SK-N-DZ (cell line): Measurements from ENCODE around the gene SCUBE3.

Source experiments
- DNase-seq: peaks from one replicate; pipeline ENCODE4 v3.0.0-alpha.2; 2015; ENCODE audit warnings: low spot score

The SCUBE3 gene

DNA sequence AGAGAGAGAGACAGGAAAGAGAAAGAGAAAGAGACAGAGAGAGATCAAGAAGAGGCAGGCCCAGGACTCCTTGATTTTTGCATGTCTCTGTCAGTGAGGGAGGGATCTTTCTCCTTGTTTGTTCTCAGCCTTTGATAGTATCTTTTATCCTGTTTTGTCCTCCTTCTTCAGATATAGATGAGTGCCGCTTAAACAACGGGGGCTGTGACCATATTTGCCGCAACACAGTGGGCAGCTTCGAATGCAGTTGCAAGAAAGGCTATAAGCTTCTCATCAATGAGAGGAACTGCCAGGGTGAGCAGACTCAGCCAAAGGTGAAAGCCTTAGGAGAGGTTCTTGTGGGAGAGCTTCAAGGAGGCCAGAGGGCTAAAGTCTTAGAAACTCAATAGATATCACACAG lies 25.8 kb downstream of the SCUBE3 start:
- DNase-seq: no peak

DNA sequence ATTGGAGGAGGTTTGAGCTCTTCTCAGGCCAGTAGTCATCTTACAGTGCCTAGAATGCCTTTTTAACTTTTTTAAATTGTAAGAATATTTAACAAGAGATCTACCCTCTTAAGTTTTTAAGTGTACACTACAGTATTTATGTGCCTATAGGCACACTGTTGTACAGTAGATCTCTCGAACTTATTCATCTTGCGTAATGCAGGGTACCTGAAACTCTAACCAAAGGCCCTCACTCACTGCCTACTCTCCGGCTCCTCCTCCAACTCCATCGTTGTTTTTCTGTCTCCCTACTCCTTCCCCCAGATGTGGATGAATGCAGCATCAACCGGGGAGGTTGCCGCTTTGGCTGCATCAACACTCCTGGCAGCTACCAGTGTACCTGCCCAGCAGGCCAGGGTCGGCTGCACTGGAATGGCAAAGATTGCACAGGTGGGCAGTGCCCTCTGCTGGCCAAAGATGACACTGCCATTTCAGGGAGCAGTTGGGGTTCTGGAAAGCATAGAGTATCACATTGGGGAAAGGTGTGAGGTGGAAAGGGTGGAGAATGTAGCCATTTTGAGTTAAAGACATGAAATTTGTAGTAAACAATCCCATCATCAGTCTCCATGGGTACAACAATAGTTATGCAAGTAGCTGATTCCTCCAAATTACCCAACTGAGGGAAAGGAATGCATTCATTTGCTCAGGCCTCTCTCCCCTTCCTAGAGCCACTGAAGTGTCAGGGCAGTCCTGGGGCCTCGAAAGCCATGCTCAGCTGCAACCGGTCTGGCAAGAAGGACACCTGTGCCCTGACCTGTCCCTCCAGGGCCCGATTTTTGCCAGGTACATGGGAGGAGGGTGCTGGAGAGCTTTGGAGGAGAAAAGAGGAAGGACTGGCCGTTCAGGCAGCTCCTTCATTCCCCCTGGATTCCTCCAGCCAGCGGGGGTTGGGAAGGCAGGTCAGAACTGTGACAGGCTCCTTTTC lies 27.4 kb downstream of the SCUBE3 start:
- peak; percentile 59 for DNase-seq

DNA sequence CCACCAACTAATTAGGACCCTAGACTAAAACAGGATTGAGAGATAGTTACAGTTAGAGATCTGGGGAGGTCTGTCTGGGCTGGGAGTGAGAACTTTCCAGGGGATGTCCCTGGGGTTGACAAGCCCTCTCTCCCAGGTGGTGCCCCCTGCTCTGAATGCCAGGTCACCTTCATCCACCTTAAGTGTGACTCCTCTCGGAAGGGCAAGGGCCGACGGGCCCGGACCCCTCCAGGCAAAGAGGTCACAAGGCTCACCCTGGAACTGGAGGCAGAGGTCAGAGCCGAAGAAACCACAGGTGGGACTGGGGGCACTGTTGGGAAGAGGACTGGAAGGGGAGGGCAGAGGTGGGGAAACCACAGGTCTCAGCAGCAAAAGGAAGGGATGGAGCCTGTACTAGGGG lies 28.7 kb downstream of the SCUBE3 start:
- DNase-seq: no peak

DNA sequence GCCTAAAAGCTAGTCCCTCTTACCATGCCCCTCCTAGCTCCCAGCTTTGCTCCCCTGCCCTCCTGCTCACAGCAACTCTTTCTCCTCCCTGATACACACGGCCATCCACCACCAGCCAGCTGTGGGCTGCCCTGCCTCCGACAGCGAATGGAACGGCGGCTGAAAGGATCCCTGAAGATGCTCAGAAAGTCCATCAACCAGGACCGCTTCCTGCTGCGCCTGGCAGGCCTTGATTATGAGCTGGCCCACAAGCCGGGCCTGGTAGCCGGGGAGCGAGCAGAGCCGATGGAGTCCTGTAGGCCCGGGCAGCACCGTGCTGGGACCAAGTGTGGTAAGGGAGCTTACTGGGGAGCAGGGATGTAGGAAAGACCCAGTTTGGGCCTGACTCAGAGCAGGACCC lies 29.1 kb downstream of the SCUBE3 start:
- no peak for DNase-seq

DNA sequence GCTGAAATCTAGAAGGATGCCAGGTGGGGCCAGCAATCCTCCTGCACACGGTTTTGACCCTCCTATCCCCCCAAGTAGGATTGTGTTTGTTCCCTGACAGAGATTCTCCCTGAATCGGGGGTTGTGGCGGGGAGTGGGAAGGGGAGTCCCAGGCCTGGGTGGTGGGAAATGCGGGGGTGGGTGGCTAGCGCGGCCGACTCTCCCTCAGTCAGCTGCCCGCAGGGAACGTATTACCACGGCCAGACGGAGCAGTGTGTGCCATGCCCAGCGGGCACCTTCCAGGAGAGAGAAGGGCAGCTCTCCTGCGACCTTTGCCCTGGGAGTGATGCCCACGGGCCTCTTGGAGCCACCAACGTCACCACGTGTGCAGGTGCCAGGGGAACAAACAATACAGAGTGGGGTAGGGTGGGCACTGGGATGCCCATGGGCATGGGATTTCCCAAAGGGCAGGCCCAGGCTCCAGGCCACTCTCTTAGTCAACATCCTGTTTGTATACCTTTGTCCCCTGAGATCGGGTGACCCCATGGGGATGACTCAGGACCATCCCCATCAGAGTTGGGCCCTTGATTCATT lies 29.7 kb downstream of the SCUBE3 start:
- DNase-seq: no peak

DNA sequence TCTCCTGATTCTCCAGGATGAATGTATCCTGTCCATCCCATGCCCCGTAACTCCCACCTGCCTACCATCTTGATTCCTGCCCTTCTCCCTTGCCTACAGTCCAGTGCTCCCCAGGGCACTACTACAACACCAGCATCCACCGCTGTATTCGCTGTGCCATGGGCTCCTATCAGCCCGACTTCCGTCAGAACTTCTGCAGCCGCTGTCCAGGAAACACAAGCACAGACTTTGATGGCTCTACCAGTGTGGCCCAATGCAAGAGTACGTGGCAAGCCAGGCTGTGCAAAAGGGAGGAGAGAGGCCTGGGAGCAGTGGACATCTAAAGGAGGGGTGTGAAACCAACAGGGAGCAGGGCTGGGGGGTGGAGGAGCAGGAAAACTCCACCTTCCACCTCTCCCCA lies 30.8 kb downstream of the SCUBE3 start:
- DNase-seq: no peak

DNA sequence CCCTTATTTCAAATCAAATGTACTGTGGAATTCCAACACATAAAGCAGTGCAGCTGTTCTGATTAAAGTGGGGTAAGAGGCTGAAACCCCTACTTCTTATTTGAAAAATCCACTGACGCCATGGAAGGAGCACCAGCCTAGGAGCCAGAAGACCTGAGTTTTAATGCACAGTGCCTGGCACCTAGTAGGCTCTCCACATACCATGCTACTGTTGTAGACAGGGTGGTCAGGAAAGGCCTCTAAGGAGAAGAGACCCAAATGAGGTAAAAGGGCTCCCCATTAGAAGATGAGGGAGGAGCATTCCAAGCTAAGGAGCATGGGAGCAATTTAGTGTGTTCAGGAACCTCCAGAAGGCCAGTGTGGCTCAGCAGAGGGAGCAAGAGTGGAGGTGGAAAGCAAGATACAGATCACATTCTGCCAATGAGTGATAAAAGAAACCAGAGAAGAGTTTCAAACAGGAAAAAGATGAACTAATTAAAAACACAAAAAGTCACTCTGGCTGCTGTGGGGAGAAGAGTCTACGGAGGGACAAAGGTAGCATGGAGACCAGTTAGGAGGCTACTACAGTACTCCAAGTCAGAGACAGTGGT lies 34.0 kb downstream of the SCUBE3 start:
- DNase-seq: no peak

DNA sequence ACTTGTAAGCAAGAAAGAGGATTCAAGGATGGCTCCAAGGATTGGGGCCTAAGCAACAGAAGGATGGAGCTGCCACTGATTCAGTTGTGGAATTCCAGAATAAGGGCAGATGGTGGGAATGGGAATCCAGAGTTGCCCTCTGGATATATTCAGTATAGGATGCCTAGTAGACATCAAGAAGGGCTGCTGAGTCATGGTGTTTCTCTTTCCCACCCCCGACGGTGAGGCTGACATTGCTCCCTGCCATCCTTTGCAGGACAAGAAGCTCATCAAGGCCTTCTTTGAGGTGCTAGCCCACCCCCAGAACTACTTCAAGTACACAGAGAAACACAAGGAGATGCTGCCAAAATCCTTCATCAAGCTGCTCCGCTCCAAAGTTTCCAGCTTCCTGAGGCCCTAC lies 34.5 kb downstream of the SCUBE3 start:
- no peak for DNase-seq

DNA sequence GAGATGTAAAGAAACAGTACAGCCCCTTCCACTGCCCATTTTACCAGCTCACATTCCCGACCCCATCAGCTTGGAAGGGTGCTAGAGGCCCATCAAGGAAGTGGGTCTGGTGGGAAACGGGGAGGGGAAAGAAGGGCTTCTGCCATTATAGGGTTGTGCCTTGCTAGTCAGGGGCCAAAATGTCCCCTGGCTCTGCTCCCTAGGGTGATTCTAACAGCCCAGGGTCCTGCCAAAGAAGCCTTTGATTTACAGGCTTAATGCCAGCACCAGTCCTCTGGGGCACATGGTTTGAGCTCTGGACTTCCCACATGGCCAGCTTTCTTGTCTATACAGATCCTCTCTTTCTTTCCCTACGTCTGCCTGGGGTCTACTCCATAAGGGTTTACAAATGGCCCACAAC lies 35.2 kb downstream of the SCUBE3 start:
- no peak for DNase-seq

DNA sequence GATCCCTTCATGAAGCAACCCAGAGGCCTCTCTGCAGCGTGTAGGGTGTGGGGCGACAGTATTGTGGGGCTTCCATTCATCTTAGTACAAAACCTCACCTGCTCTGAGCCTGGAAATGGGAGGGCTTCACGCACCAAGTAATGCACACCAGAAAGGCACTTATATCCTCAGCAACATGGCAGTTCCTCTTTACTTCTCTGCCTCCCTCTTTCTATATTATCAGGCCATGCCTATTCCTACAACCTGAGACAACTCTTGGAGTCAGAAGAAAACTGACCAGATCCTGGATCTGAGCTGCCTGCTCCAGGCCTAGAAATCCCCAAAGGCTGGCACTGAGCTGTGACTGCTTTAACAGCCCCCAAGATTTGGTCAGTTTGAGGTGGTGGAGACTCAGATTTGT lies 38.2 kb downstream of the SCUBE3 start:
- no peak for DNase-seq

DNA sequence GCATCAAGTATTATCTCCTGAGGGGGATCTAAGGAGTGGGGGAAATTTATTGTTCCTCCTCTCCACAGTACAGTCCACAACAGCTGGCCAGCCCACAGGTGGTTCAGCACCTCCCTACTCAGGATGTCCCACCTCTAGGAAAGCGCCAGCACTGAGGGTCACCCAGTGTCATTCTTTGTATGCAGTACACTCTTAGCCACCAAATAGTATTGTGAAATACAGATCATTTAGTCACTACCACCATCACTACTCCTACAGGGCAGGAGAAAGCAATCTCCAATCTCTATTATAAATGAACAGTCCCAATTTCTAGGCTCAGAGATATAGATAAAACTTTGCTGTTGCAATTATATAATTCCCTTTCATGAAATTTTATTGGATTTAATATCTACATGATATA lies 39.5 kb downstream of the SCUBE3 start:
- DNase-seq: no peak

DNA sequence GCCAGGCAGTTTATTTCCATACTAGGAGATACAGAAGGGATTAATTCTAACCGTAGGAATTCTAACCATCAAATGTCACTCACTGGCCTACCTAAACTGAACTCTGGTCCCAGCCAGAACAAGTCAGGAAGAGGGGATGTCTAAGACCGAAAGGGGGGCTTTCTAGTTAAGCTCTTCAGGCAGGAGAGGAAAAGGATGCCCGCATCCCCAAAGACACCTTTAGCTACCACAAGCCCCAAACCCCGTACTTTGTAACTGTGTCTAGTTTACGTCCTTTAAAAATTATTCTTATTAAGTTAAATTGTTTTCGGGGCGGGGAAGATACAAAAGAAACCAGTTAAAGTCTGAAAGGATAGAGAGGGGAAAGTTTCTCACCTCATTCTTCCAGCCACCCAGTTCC lies 44.6 kb downstream of the SCUBE3 start:
- DNase-seq: no peak

DNA sequence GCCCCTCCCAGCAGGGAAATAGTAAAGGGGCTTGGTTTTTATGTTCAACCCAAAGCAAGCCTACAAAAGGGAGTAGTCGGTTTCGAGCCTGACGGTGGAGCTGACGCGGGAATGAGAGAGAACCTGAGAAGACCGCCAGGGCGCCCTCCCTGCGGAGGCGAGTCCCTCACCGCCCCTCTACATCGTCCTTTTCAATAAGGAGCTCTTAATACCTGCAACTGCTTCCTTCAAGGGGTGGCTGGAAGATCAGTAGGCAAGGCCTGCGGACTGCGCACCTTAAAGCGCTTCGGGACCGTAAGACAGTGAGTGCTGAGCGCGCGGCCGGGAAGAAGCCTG lies 45.1 kb downstream of the SCUBE3 start:
- no peak for DNase-seq

DNA sequence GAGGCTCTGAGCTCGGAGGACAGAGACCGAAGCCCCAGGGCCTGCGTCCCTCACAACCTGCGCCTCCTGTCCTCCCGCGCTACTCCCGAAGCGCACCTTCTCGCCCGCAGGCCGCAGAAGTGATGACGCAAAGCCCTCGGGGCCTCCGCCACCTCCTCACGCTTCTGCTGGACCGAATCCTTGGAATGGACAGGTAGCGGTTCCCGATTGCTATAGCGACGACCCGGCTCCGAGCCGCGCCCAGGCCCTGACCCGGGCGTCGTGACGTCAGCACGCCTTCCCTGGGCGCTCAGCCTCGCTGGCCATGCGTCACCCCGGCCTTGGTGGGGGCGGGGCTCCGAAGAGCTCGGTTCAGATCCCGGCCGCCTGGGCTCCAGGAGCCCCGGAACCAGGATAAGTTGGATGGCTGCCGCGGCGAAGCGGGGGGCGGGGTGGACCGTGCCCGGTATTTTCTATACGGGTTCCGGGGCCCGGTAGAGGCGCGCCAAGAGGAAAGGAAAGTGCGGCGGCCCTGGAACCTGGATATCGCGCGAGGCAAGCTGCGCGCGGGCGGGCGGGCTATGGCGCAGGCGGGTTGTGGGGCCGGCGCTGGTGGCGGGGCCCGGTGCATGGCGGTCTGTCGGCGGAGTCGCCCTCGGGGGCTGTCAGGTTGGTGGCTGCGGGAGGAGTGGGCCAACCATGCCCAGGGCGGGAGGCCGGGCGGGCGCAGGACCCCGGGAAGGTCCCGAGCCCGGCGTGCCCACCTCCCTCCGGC lies 45.6 kb downstream of the SCUBE3 start, which contains the start of gene ZNF76:
Gene ZNF76 (plus strand): TSS at position 542 of the 754 bp plus-strand sequence. CDS start 21,417 bp downstream, outside the sequence.
- peak; percentile 97 for DNase-seq

DNA sequence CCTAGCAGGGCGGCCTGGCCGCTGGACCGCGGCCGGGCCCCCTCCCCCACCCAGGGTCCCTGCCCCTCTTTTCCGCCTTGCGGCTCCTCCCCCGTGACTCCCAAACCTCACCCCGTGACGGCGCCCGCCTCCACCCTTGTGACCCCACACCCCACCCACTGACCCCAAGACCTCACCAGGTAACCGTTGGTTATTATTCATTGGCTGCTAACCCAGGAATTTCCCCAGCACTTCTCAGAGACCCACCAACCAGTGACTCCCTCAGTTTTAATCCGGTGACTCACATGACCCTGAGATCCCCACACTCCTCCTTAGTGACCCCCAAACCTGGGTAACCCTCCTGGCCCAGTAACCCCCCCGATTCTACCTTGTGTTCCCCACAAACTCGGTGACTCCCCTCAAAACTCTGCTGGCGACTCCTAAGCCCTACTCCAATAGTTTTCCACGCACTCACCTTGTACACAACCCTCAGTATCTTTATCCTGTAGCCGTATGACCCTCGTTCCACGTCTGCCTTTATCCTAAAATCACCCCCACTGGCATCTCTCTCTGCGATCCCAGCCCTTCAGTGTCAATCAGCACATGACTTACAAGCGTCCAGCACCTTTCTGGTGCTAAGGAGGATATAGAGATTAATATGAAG lies 46.3 kb downstream of the SCUBE3 start:
- no peak for DNase-seq

DNA sequence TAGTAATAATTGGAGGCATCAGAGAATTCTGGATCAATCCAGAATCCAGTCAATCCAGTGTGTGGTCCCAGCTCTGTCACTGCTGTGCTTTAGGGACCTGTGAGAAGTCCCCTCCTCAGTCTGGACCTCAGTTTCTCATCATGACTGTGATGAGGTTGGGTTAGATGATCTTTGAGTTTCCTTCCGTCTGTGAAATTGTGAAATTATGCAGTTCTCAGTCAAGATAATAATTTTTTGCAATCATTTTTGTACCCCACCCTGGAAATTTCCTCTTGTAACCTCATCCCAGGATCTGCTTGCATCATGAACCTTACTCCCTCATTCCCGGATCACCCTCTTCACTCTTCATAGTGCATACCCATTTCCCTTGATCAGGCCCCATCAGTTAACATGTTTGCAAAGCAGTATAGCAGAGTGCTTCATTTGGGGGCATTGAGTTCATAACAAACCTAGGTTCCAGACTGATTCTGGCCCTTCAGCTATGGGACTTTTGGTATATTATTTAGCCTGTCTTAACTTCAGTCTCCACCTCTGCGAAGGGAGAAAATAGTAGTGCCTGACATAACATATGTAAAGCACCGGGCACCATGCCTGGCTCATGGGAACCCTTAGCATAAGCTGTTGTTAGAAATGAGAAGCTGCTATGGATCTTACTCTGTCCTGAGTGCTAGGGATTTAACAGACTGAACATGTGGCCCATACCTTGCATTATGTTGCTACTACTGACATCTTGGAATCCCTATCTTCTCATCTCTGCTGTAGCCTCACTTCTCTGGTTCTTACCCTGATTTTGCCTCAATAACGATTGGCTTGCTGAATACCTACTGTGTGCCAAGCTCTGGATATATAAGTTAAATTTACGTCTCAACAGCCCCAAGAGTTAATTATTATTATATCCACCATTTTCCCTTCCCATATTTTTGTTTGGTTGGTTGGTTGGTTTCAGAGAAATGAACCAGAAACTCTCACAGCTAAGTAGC lies 47.1 kb downstream of the SCUBE3 start:
- no peak for DNase-seq

DNA sequence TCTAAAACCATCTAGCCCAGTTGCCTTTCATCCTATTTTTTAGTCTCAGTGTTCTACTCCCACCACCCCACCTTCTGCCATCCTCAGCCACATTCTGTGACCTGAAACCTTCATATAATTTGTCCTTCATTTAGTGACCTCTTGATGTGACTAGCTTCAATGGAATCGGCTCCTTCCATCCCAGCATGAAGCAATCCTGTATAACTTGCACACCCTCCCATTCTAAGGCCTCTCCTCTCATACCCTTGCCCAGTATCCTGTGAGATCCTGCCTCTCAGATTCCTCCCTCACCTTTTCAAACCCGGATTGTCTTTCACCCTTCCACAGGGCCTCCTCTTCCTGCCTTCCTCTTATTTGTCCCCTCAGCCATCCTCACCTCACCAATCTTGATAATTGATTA lies 48.8 kb downstream of the SCUBE3 start:
- no peak for DNase-seq

DNA sequence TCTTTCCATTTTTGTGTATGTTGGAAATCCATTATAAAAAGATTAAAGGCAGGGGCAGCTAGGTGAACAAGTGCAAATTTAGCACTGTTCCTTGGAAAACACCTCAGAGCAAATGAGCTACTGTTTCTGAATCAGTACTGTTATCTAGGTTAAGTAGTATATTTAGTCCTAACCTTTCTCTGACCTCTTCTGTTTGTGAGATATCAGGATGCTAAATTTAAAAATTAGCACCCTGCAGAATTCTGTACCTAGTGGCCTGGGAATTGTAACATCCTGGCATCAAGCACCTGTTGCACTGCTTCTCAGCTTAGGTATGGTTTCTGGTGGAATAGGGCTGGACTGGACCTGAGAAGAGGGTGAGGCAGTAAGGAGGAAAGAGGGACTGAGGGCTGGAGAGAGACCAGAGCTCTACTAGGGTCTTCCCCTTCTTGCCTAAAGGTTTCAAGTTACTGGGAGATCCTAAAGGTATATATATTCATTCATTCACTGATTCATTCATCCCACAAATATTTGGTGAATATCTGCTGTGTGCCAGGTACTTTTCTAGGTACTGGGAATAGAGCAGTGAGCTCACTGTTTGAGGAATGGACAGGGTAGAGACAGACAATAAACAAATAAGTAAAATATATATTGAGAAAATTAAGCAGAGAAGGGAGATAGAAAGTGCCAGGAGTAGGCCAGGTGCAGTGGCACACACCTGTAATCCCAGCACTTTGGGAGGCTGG lies 51.0 kb downstream of the SCUBE3 start:
- DNase-seq: no peak

DNA sequence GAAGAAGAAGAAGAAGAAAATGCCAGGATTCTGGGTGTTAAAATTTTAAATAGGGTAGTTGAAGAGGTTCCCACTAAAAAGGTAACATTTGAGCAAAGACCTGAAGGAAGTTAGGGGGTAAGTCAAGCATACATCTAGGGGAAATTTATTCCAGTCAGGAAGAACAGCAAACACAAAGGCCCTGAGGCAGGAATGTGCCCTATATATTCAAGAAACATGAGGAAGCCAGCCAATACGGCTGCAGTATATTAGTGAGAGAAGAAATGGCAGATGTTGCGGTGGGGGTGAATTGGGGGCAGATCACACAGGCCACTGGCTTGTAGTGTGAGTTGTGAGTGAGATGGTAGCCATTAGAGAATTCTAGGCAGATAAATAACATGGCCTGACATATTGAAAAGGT lies 51.8 kb downstream of the SCUBE3 start:
- no peak for DNase-seq

DNA sequence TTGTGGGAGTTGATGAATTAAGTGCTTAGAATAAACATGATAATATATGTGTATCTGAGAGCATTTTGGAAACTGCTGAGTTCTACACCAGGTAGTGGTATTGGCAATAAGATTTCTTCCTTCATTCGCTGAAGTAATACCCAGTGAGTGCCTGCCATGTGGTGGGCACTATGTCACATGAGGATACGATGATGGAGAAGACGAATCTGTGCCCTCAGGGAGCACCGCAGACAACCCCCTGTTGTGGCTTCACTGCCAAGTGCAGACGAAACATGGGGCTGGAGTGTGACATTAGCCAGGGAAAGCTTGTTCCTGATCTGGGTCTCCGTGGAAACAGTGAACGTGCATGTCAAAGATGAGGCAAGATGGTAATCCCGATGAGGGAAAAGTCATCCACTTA lies 53.7 kb downstream of the SCUBE3 start:
- DNase-seq: no peak
